PC-3 (cell line): ENCODE measurements around the gene CRTAC1.

Experiments
- EZH2 ChIP-seq: fragments of 300-600 bp; sonication (generic); IDR thresholded peaks from one replicate; pipeline ENCODE4 v1.6.1; 2017; ENCODE audit warnings: antibody characterized with exemption, mild to moderate bottlenecking, low read length; ENCODE audit not compliant: unreplicated experiment
- TF ChIP-seq, protein P1 (sequence below): fragments of 300-600 bp; sonication (generic); conservative IDR thresholded peaks from 2 replicates; pipeline ENCODE4 v1.5.1; 2017; ENCODE audit warnings: antibody characterized with exemption, low read depth, mild to moderate bottlenecking, low read length

DNA sequence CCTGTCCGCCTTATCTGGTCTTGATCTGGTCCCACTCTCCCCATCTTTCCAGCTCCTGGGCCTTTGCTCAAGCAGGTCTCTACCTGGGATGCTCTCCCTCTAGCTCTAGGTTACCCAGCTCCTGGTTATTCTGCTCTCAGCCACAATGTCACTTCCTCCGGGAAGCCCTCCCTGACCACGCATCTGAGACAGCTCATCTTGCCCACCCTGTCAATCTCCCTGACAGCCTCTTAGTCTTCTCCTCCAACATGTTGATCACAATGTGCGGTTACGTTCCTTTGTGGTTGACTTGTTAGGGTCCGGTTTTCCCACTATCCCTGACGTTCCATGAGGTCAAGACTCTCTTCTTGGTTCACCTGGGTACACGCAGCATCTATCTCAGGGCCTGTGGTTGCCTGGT lies 125.1 kb downstream of the CRTAC1 start:
- TF ChIP-seq, protein P1, sequence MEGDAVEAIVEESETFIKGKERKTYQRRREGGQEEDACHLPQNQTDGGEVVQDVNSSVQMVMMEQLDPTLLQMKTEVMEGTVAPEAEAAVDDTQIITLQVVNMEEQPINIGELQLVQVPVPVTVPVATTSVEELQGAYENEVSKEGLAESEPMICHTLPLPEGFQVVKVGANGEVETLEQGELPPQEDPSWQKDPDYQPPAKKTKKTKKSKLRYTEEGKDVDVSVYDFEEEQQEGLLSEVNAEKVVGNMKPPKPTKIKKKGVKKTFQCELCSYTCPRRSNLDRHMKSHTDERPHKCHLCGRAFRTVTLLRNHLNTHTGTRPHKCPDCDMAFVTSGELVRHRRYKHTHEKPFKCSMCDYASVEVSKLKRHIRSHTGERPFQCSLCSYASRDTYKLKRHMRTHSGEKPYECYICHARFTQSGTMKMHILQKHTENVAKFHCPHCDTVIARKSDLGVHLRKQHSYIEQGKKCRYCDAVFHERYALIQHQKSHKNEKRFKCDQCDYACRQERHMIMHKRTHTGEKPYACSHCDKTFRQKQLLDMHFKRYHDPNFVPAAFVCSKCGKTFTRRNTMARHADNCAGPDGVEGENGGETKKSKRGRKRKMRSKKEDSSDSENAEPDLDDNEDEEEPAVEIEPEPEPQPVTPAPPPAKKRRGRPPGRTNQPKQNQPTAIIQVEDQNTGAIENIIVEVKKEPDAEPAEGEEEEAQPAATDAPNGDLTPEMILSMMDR = no peak
- TF ChIP-seq EZH2 = no peak
